Fibroblast of skin of left biceps (primary cell): ENCODE data around the gene UBAC2.
"Not testable (repeated sequence)": the region's sequence is repeated elsewhere in the genome, so short reads cannot be mapped to it uniquely, and the experiment has no call there.

ENCODE experiments used
- DNase-seq, 2 experiments: peaks; one replicate each; pipeline ENCODE4 v3.0.0-alpha.2; 2013; ENCODE audit warnings: low read depth in 2 of 2

The UBAC2 gene

DNA sequence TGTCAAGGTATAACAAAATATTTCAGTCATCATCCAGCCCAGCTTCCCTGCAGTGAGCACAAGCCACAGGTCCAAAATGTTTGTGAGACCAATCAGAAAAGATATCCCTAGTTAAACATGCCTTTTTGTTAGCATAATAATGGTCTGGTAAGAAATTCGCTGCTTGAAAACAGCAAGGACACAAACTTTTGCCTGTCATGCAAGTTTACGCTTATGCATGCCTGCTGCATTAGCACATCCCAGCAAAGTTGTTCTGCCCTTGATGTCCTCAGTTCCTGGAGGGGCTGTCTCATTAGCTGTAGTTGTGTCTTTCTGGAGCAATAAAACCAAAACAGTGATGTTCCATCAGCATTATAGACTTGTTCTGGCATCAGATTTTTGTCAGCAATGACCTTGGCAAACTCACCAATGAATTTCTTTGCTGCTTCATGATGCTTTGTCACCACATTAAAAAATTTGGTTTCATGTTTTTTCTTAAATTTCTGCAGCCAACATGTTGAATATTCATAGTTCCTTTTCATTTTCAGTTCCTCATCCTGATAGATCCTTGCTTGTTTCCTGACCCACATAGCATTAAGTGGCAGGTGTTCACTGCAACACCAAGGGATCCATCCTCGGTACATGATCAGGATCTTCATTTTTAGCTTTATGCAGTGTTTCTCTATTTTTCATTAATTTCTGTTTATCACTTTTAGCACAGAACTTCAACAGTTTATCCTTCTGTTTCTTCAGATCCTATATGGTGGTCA, 178.5 kb downstream of the UBAC2 start:
- no peak for DNase-seq

DNA sequence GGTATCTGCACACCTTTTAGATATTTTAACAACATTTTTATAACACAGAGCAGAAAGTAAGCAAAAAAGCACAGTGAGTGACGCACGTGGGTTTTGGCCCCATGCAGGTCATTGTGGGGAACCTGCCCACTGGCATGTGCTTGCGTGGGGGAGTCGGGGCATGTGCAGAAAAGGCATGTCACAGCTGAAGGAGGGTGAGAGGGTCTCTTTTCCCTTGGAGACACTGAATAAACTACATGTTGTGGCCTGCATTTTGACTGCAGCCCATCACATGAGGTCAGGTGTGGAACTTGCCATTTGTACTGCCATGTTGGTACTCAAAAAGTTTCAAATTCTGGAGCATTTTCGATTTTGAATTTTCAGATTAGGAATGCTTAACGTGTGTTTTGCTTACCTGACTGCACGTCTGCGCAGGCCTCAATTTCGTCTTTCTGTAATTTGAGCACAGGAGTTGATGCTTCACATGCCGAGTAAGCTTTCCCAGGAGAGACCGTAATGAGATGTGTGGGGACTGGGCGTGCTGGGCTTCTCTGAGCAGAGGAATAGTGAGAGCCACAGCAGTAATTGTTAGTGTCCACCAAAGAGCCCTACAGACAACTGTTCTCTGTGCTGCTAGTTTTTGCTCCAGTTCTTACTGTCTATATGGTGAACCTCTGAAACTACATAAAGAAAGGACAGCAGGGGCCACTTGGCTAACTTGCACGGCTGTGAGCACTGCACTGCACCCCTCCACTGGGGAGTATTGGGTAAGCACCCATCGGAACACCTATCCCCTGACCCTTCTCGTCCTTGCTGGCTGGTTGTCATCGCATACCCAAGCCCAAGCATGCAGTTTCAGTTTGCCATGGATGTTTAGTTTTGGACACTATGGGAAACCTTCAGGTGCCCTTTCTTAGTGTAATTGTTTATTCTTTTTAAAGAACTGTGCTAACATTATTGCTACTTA, 179.5 kb downstream of the UBAC2 start:
- DNase-seq, result no peak

- DNase-seq, result no peak
These were observed 180.4 kb downstream of the UBAC2 start for GRCh38 chr13:99380921-99381645.

GRCh38 chr13:99381766-99382165, 181.1 kb downstream of the UBAC2 start:
- no peak for DNase-seq

- DNase-seq, result no peak
These were observed 181.9 kb downstream of the UBAC2 start for GRCh38 chr13:99382428-99383133.

DNA sequence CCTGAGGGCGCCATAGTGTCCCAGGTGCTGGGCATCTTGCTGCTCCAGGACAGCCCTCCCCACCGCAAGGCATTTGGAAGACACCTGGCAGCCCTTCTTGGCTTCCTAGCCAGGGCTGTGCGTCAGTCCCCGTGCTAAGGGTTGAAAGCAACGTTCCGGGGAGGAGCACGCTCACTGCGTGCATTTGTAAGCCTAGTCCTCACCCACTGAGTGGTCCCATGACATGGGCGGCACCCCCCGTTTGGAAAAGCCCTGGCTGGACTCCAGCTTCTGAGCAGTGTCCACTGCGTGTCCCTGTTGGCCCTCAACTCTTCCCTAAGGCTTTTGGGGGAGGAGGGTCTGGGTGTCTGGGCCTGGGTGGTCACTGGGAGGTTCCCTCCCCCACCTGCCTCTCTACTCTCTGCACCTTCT, 182.9 kb downstream of the UBAC2 start:
- no peak for DNase-seq

DNA sequence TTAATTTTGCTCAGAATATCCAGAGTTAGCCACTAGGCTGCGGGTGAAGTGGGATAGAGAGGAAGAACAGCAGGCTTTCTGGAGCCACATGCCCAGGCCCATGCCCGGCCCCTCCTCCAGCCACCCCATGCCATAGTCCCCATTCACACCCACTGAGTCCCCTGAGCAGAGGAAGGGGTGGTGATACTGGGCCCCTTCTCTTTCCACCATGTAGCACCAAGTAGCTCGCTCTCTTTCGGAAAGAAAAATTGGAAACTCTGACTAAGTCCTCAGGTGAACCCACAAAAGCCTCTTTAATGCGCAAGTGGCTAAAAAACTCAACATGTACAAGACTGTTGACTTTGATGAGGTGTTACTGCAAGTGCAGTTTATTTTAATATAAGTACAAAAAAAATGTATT, 183.3 kb downstream of the UBAC2 start:
- DNase-seq, result no peak

DNA sequence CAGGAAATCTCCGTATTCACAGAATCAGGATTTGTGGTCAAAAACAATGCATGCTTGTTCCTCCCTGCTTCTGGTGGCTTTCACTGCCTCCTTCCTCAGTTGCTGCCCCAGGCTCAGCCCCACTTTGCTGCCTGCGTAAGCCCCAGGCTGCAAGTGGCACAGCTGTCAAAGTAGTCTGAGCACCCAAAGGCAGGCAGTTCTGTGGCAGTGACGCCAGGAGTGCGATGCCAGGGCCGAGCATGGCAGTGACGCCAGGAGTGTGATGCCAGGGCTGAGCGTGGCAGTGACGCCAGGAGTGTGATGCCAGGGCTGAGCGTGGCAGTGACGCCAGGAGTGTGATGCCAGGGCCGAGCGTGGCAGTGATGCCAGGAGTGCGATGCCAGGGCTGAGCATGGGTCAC, 183.8 kb downstream of the UBAC2 start:
- DNase-seq, result no peak

- DNase-seq, result no peak
These were observed 184.5 kb downstream of the UBAC2 start for GRCh38 chr13:99385161-99385560.

GRCh38 chr13:99385940-99386339, 185.3 kb downstream of the UBAC2 start:
- no peak for DNase-seq

GRCh38 chr13:99386495-99386894, 185.8 kb downstream of the UBAC2 start:
- DNase-seq, result no peak

GRCh38 chr13:99386911-99387788, 186.5 kb downstream of the UBAC2 start:
- no peak for DNase-seq

DNA sequence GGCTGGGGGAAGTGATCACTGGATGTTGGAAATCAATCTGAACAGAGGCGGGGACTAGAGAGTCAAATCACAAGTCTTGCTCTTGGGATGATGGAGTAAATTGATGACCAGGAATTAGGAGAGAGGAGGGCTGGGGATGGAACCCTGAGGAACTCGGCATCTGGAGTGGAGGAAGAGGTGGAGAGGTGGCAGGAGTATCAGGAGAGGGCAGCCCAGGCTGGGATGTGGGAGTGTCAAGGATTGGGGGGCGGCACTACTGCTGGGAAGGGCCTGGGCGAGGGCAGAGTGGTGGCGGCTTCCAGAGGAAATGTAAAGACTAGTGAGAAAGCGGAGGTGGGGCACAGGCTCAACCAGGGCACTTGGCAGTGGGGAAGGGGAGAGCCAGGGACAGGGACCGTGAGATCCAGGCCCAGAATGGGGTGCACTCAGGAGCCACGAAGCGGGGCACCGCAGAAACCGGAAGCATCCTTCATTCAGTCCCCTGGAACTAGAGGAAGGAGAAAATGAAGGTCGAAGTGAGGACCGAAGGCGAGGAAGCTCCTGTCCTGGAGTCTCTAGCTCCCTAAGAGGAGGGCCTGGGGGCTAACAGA, 187.8 kb downstream of the UBAC2 start:
- no peak for DNase-seq

- not testable (repeated sequence) for DNase-seq
These were observed 188.4 kb downstream of the UBAC2 start for GRCh38 chr13:99389094-99389493.

DNA sequence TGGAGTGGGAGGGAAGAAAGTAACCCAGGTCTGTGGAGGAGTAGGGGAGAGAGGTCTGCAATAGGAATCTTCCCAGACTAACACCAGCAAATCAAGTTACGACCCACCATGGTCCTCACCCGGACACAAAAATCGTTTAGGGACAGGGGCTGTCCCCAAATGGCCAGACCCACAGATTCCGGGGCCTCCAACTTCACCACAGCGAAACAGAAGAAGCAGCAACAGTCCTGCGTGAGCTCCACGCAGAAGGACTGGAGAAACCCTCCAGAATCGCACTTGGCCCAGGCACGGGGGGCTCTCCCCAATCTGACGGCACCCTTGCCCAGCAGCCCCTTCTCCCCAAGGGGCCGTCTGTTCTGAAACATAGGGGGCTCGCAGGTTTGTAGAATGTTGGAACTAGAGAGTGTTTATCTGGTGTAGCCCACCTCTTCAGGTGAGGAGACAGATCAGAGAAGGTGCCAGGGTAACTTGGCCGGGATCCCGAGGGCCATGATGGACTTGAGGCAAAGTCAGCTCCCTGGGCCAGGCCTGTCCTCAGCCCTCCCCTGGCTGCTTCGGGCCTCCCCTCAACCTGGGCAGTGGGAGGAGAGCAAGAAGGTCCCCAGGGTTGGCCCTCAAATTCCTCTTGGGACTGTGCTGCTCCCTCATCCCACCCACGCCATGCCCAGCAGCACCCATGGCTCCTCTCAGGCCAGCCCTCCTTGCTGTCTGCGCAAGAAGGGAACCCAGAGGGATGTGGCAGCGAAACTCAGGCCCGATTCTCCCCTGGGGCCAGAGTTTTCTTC, 189.1 kb downstream of the UBAC2 start:
- no peak for DNase-seq

- DNase-seq, result no peak
These were observed 189.9 kb downstream of the UBAC2 start for GRCh38 chr13:99390601-99391000.

DNA sequence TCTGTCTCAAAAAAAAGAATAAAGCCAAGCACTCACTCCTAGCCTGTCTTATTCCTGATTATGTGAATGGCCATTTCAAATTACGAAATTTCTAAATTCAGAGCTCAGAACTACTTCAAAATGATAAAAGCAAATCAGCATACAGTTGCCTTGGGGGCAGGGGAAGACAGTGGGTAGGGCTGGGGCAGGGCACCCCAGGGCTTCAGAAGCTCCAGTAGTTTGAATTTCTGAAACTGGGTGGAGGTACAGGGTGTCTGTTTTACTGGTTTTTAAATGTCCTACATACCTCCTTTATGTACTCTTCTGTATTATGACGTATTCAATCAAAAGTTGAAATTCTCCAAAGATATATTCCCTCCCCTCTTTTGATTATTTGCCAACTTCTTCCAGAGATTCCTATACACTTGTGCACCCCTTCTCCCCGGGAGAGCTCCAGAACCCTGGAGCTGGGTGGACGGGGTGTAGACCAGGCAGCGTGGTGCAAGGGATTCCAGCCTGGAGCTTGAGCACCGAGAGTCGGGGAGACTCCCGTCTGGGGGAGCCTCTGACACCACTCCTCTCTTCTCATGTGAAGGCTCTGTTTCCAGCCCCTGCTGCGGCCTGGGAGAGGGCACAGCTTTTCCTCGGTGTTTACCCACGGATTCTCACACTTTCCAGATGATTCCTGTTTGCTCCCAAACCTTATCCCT, 191.3 kb downstream of the UBAC2 start:
- no peak for DNase-seq

DNA sequence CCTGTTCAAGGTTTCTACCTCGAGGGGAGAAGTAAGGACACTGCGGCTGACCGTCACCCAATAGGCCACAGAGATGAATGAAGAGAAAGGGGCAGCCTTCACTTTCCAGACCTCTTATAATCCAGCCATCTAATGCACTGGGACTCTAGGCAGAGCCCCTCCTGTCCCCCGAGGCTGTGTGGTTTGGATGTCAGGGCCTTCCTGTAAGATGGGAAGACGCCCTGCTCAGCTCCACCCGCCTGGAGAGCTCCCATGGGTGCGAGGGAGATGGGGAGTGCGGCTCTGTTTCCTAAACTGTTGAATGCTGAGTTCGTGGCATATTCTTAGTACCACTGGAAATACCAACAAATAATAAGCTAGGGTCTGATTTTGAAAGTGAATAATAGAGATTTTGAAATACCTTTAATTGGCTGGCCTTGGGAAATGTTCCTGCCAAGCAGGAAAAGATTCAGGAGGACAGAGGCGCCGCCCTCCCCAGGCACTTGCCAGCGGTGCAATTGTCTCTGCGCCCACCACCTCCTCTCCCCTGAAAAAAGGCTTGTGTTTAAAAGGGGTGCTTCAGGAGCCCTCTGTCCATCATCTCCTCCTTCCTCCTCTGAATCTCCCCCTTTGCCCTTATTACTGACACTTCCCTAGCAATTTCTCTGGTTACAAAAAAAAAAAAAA, 191.9 kb downstream of the UBAC2 start:
- no peak for DNase-seq
